ENCODE data around the gene SERPINB11. TPM values are rescaled to one million over a fixed set of nuclear protein-coding genes. Genes with fewer than 3 reads are reported as not detected.
"Not testable (repeated sequence)": the region's sequence is repeated elsewhere in the genome, so short reads cannot be mapped to it uniquely, and the experiment has no call there.

Gene SERPINB11
- total and polyA plus RNA-seq, 10 of the 15 experiments (the other 5 are each of a cell fraction or from before 2014, with no cell fraction given): not detected

GRCh38 chr18:63758615-63759240, 56.0 kb downstream of the SERPINB11 start:
- no peak for TF ChIP-seq SMAD1 (IDR thresholded peaks at IDR 0.05; ENCODE audit: low read depth, partially characterized antibody)
- Histone ChIP-seq H3K9ac (ENCODE audit: control insufficient read depth, insufficient read depth, low read length) (no peak overlapping the region), H3K9me3 (replicated peaks; ENCODE audit: control insufficient read depth, insufficient read depth, low read length) (no peaks in the 10 kb centered on the region; the same call in 2 of the 3 replicates), H3K36me3 (ENCODE audit: control insufficient read depth in 2 of 2, insufficient read depth in 2 of 2, low read length in 1 of 2) (no peaks in the 10 kb centered on the region), H3K27me3 (replicated peaks in 1 of 2; ENCODE audit: control insufficient read depth in 2 of 2, insufficient read depth in 2 of 2, low read length in 1 of 2) (no peaks in the 10 kb centered on the region; a peak in 1 of 4 replicates), H3K4me2 (ENCODE audit: control insufficient read depth, insufficient read depth) (no peak overlapping the region), H3K4me1 (ENCODE audit: control insufficient read depth, insufficient read depth, low read length) (no peaks in the 10 kb centered on the region), H3K4me3 (no peak overlapping the region), H3K27ac (ENCODE audit: control insufficient read depth, insufficient read depth) (no peak overlapping the region), H3K79me2 (ENCODE audit: control insufficient read depth, insufficient read depth, low read length) (no peaks in the 10 kb centered on the region), H4K20me1 (ENCODE audit: control insufficient read depth, insufficient read depth) (no peaks in the 10 kb centered on the region), H2AFZ (ENCODE audit: control insufficient read depth, low read depth, low read length) (no peak overlapping the region)
- DNase-seq (ENCODE audit: low read depth, low spot score) (no peak), FAIRE-seq (no peak), ATAC-seq (no peak)
- BruUV-seq (replicated peaks): no TSS peak
- CTCF ChIA-PET: no interaction called here
- RAD21 ChIA-PET (ENCODE audit: unreplicated experiment): no interaction called here
- in situ Hi-C loops (cut with MboI) (no loop called here), intact Hi-C loops (cut with micrococcal nuclease; ENCODE audit: unreplicated experiment) (no loop called here)
- SMC1A ChIA-PET (ENCODE audit: uncharacterized antibody, unreplicated experiment): interaction anchor here (0.8 kb wide), 1 partner anchor 13 kb away, joined by 3 read pairs; no protein-coding TSS in a partner anchor
- POLR2A ChIA-PET: no interaction called here
- WGBS (ENCODE audit: insufficient coverage, insufficient replicate concordance, low lambda C conversion rate, missing lambda C conversion rate): 9% methylated on average over 3 of the region's 3 CpGs

DNA sequence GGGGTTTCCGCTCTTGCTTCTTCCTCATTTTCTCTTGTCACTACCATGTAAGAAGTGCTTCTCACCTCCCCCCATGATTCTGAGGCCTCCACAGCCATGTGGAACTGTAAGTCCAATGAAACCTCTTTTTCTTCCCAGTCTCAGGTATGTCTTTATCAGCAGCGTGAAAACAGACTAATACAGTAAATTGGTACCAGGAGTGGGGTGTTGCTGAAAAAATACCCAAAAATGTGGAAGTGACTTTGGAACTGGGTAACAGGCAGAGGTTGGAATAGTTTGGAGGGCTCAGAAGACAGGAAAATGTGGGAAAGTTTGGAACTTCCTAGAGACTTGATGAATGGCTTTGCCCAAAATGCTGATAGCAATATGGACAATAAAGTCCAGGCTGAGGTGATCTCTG, 57.0 kb downstream of the SERPINB11 start:
- DNase-seq (ENCODE audit: low read depth, low spot score); H3K27ac ChIP-seq (ENCODE audit: control insufficient read depth, insufficient read depth); intact Hi-C loops (cut with micrococcal nuclease; ENCODE audit: unreplicated experiment); in situ Hi-C loops (cut with MboI); H3K4me1 ChIP-seq (ENCODE audit: control insufficient read depth, insufficient read depth, low read length); H3K79me2 ChIP-seq (ENCODE audit: control insufficient read depth, insufficient read depth, low read length); RAD21 ChIA-PET (ENCODE audit: unreplicated experiment); H4K20me1 ChIP-seq (ENCODE audit: control insufficient read depth, insufficient read depth); H3K4me2 ChIP-seq (ENCODE audit: control insufficient read depth, insufficient read depth); H3K27me3 ChIP-seq (replicated peaks in 1 of 2; ENCODE audit: control insufficient read depth in 2 of 2, insufficient read depth in 2 of 2, low read length in 1 of 2); FAIRE-seq; H3K9me3 ChIP-seq (replicated peaks; ENCODE audit: control insufficient read depth, insufficient read depth, low read length); ATAC-seq; H3K36me3 ChIP-seq (ENCODE audit: control insufficient read depth in 2 of 2, insufficient read depth in 2 of 2, low read length in 1 of 2); POLR2A ChIA-PET; H3K9ac ChIP-seq (ENCODE audit: control insufficient read depth, insufficient read depth, low read length); H3K4me3 ChIP-seq; H2AFZ ChIP-seq (ENCODE audit: control insufficient read depth, low read depth, low read length); BruUV-seq (replicated peaks): not testable (repeated sequence)
- ChIA-PET SMC1A (ENCODE audit: uncharacterized antibody, unreplicated experiment) (interaction anchor here (0.8 kb wide), 1 partner anchor 12 kb away, joined by 3 read pairs; no protein-coding TSS in a partner anchor), CTCF (interaction anchor here (0.6 kb wide), 1 partner anchor 311 kb away, joined by 3 read pairs; no protein-coding TSS in a partner anchor)
- 46% methylated on average over 2 of the region's 2 CpGs for WGBS (ENCODE audit: insufficient coverage, insufficient replicate concordance, low lambda C conversion rate, missing lambda C conversion rate)

Data from GM12878 (cell line).